Natural killer cell (primary cell): Measurements from ENCODE around the gene HTRA3. TPM values are rescaled to one million over a fixed set of nuclear protein-coding genes. Genes with fewer than 3 reads are reported as not detected.

Experiments used
- ATAC-seq, 3 donors: fragments of 150-1000 bp in 2 of 3; fragments of 200-7000 bp in 1 of 3; cut with Tn5 transposase; 1 replicate in 1 of 3; 2 replicates in 2 of 3; pipeline ENCODE4 v1.10.0; 2021; ENCODE audit warnings: mild to moderate bottlenecking in 2 of 3, moderate library complexity in 2 of 3
- DNase-seq, 2 donors: peaks; one replicate each; pipeline versions ENCODE4 v3.0.0 to v3.0.0-alpha.2; 2013 to 2021; ENCODE audit warnings: mixed read lengths in 1 of 2
- H3K27ac ChIP-seq: one replicate; pipeline ENCODE4 v1.5.1; 2013; ENCODE audit warnings: mild to moderate bottlenecking, low read length
- H3K27me3 ChIP-seq: one replicate; pipeline ENCODE4 v1.6.1; 2013; ENCODE audit warnings: low read length; ENCODE audit not compliant: control insufficient read depth, insufficient read depth
- H3K36me3 ChIP-seq: one replicate; pipeline ENCODE4 v1.6.1; 2013; ENCODE audit warnings: low read length; ENCODE audit not compliant: control insufficient read depth, insufficient read depth
- H3K4me1 ChIP-seq: one replicate; pipeline ENCODE4 v1.6.1; 2013; ENCODE audit warnings: low read length; ENCODE audit not compliant: control insufficient read depth, insufficient read depth
- H3K4me3 ChIP-seq: one replicate; pipeline ENCODE4 v1.5.1; 2013; ENCODE audit warnings: low read length
- H3K9me3 ChIP-seq: one replicate; pipeline ENCODE4 v1.6.1; 2013; ENCODE audit warnings: low read length; ENCODE audit not compliant: control insufficient read depth, insufficient read depth
- H3K27ac Mint-ChIP-seq, 2 donors: one replicate each; pipeline ENCODE4 v1.8.0; 2022; ENCODE audit warnings: mild to moderate bottlenecking in 2 of 2, mixed read lengths in 2 of 2, moderate library complexity in 1 of 2
- H3K27me3 Mint-ChIP-seq, 2 donors: one replicate each; pipeline ENCODE4 v1.8.0; 2022; ENCODE audit warnings: low read depth in 2 of 2, mixed read lengths in 2 of 2
- H3K36me3 Mint-ChIP-seq: one replicate; pipeline ENCODE4 v1.8.0; 2022; ENCODE audit warnings: mixed read lengths
- H3K4me1 Mint-ChIP-seq, 2 donors: one replicate each; pipeline ENCODE4 v1.8.0; 2022; ENCODE audit warnings: mixed read lengths in 2 of 2
- H3K4me3 Mint-ChIP-seq: one replicate; pipeline ENCODE4 v1.8.0; 2022; ENCODE audit warnings: mild to moderate bottlenecking, moderate library complexity, mixed read lengths
- H3K9me3 Mint-ChIP-seq, 2 donors: one replicate each; pipeline ENCODE4 v1.8.0; 2022; ENCODE audit warnings: mixed read lengths in 2 of 2
- WGBS: methylation state at CpG from one replicate; pipeline ENCODE4 v1.1.7; 2013; ENCODE audit warnings: missing lambda C conversion rate; ENCODE audit not compliant: insufficient coverage; 5-methylcytosine and 5-hydroxymethylcytosine counted together
- intact Hi-C: fragments of 100-400 bp; cut with micrococcal nuclease; formaldehyde crosslinking; loops from one replicate; pipeline ENCODE4 v1.14.2; 2022
- total RNA-seq, 4 donors: library from RNA; stranded (reverse); fragments of 120-200 nt in 1 of 4; gene quantifications; one replicate each; pipeline versions ENCODE4 v1.2.3 to v1.2.4, GENCODE V29; 2013 to 2022
- TF ChIP-seq, protein P1 (sequence below): fragments of 200-600 bp; IDR thresholded peaks from one replicate; pipeline ENCODE4 v1.8.0; 2022; ENCODE audit warnings: antibody characterized with exemption

The HTRA3 gene
- total RNA-seq, 3 donors from 2014 or later (not counting 1 experiment from before 2014, with no cell fraction given): not detected

DNA sequence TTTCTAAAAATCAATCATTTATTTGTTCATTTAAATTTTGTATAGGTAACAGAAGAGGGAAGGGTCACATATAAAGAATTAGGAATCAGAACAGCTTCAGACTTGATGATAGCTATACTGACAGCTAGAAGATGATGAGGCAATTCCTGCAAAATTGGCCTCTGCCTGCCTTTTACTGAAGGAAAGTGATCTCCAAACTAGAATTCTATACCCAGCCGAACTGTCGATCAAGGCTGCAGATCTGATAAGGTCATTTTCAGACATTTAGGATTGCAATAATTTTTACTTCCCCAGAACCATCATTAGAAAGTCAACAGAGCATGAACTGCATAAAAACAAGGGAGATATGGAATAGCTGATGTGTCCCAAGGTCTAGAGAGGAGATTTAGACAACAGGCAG, 66.3 kb downstream of the HTRA3 start:
- Mint-ChIP-seq H3K27ac (no peak overlapping the region), H3K9me3 (peaks cover 0 to 2% of the 10 kb centered on the region in 2 donors), H3K4me1 (no peaks in the 10 kb centered on the region), H3K36me3 (no peaks in the 10 kb centered on the region), H3K27me3 (peaks cover 3 to 11% of the 10 kb centered on the region in 2 donors), H3K4me3 (no peak overlapping the region)
- Histone ChIP-seq H3K27ac (no peak overlapping the region), H3K36me3 (no peaks in the 10 kb centered on the region), H3K27me3 (no peaks in the 10 kb centered on the region), H3K9me3 (no peaks in the 10 kb centered on the region), H3K4me1 (no peaks in the 10 kb centered on the region), H3K4me3 (no peak overlapping the region)
- intact Hi-C loops: no loop called here
- WGBS: 100% methylated on average over 2 of the region's 2 CpGs
- TF ChIP-seq, protein P1, sequence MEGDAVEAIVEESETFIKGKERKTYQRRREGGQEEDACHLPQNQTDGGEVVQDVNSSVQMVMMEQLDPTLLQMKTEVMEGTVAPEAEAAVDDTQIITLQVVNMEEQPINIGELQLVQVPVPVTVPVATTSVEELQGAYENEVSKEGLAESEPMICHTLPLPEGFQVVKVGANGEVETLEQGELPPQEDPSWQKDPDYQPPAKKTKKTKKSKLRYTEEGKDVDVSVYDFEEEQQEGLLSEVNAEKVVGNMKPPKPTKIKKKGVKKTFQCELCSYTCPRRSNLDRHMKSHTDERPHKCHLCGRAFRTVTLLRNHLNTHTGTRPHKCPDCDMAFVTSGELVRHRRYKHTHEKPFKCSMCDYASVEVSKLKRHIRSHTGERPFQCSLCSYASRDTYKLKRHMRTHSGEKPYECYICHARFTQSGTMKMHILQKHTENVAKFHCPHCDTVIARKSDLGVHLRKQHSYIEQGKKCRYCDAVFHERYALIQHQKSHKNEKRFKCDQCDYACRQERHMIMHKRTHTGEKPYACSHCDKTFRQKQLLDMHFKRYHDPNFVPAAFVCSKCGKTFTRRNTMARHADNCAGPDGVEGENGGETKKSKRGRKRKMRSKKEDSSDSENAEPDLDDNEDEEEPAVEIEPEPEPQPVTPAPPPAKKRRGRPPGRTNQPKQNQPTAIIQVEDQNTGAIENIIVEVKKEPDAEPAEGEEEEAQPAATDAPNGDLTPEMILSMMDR: no peak
- no peak for DNase-seq
- ATAC-seq: no peak

DNA sequence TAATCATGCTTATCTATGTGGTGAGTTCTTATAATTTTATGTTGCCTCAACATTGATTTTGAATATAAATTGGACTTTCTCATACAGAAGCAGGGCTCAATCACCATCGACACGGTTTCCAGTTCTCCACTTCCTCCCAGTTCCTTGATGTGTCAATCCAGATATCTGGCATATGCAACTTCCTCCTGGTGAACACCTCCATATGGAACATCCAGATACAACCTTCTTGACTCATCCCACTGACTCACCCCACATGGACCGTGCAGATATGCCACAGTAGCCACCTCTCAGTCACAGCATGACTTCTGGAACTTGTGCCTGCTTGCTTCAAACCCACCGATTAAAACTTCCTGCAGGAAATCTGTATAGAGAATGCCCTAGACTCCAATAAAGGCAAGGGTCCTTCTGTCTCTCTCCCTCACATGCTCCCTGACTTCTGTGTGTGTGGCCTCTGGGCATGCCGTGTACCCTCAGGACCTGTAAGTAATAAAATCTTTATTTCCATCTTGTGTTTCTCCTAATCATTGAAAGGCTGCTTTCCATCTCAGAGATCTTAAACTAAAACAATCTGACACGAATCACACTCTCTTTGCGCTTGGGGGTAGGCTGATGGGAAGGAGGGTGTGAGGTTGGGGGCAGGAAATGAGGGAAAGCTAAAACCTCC, 67.0 kb downstream of the HTRA3 start:
- Histone ChIP-seq H3K4me1 (no peaks in the 10 kb centered on the region), H3K9me3 (no peaks in the 10 kb centered on the region), H3K27ac (no peak overlapping the region), H3K4me3 (no peak overlapping the region), H3K36me3 (no peaks in the 10 kb centered on the region), H3K27me3 (no peaks in the 10 kb centered on the region)
- DNase-seq (no peak), ATAC-seq (no peak)
- Mint-ChIP-seq H3K36me3 (no peaks in the 10 kb centered on the region), H3K27ac (no peak overlapping the region), H3K27me3 (peaks cover 3 to 11% of the 10 kb centered on the region in 2 donors), H3K4me1 (no peaks in the 10 kb centered on the region), H3K4me3 (no peak overlapping the region), H3K9me3 (peaks cover 0 to 2% of the 10 kb centered on the region in 2 donors)
- WGBS: 96% methylated on average over 5 of the region's 7 CpGs
- intact Hi-C loops: no loop called here
- TF ChIP-seq, protein P1: no peak

DNA sequence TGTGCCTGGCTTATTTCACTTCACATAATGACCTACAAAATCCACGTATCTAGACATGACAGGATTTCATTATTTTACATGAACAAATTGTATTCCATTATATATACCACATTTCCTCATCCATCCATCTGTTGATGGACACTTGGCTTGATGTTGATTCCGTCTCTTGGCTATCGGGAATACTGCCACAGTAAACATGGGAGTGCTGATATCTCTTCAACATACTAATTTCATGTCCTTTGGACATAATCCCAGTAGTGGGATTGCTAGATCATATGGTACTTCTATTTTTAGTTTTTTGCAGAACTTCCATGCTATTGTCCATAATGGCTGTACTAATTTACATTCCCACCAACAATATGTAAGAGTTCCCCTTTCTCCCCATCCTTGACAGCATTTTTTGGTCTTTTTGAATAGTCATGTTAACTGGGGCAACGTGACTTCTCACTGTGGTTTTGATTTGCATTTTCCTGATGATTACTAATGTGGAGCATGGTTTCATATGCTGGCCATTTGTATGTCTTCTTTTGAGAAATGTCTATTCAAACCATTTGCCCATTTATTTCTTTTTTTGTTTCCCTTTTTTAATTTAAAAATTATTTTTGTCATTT, 68.9 kb downstream of the HTRA3 start:
- Histone ChIP-seq H3K36me3 (no peaks in the 10 kb centered on the region), H3K9me3 (no peaks in the 10 kb centered on the region), H3K4me1 (no peaks in the 10 kb centered on the region), H3K27me3 (no peaks in the 10 kb centered on the region), H3K27ac (no peak overlapping the region), H3K4me3 (no peak overlapping the region)
- H3K27ac Mint-ChIP-seq: no peak overlapping the region
- TF ChIP-seq, protein P1: no peak
- DNase-seq: no peak
- 31% methylated on average over 2 of the region's 4 CpGs for WGBS
- no peaks in the 10 kb centered on the region for H3K36me3 Mint-ChIP-seq
- no peak for ATAC-seq
- H3K27me3 Mint-ChIP-seq: peaks cover 5 to 17% of the 10 kb centered on the region in 2 donors
- no peak overlapping the region for H3K4me3 Mint-ChIP-seq
- intact Hi-C loops: no loop called here
- peaks cover 0 to 2% of the 10 kb centered on the region in 2 donors for H3K9me3 Mint-ChIP-seq
- H3K4me1 Mint-ChIP-seq: no peaks in the 10 kb centered on the region
